GM21367 (cell line): ENCODE data around the gene HOXA2.

Source experiments
- ATAC-seq: cut with Tn5 transposase; IDR thresholded peaks from one replicate; pipeline ENCODE4 v1.9.1; 2021; ENCODE audit not compliant: unreplicated experiment

The HOXA2 gene

DNA sequence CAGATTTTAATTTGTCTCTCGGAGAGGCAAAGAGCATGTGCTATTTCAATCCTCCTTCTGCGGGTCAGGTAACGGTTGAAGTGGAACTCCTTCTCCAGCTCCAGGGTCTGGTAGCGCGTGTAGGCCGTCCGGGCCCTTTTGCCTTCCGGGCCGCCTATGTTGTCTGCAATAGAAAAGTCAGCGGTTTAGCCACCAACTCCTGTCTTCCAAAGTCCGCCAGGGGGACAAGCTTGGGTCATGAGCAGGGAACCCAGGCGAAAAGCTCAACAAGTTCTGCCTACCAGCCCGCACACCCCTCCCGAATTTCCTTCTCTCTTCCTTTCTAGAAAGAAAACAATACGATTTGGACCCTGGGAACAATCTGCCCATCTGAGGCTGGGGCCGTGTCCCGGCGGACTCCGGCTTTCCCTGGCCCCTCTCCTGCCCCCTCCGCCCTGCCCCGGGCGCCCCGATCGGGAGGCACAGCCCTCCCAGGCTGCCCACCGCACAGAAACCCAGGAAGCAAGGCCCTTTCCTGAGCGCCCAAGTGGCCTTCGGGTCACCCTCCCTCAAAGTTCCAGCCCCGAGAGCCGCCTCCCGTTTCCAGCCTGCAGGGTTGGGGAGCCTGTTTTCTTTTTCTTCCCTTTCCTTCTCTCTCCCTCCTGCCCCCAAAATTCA lies 39.6 kb upstream of the HOXA2 start:
- ATAC-seq, result no peak

DNA sequence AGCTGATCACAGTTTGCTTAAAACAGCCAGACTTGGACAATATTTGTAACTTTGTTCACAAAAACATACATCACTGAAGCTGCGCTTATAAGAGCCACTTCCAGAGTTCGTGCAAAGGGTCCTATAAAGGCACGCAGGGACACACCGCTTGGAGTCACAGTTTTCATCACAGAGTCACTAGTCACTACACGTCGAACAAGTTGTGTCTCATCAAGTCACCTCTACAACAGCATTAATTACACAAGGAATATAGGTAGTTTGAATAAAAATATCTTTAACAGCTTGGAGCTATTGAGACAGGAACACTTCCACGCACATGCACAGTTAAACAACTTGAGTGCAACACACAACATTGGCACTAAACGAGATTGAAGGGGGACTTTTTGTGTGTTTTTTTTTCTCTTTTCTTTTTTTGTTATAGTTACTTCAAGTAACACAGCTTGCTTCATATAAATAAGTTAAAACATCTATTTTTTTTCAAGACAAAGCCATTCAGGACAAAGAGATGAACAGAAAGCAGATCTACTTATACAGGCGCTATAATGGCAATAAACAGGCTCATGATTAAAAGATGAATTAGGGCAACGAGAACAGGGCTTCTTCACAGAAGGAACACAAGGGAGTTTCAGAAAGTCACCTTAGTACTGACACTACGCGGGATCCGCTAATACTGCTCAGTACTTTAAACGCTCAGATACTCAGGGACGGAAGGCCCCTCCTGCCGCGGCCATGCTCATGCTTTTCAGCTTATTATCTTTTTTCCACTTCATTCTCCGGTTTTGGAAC lies 38.8 kb upstream of the HOXA2 start:
- ATAC-seq, result no peak

DNA sequence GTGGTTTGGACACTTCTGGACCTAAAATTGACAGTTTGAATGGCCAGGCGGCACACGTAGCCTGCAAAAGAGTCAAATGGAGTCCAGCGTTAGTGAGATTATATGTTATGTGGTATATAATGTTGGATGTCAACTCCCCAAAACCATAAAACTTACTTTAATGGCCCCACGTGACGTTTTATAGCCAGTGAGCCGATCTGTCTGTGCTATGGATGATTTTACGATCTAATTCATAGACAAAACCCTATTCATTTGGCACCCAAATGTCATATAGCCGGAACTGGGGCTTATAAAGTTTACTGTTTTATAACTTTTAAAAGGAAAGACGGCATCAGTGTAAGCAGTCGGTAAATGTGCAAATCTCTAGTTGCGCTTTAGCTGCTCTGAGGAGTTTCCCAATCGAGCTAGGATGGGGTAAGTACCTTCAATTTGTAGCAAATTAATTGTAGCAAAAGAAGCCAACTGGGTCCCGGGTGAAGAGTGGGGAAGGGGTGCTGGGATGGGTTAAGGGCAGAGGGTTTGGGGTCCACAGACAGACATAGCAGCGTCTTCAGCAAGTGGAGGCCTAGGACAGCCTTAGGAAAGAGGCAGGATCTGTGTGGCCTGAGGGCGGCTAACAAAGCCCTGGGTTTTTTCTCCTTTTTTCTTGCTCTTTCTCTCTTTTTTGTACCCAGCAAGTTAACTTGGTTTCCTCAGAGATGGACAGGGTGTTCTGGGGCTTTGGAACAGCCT lies 37.8 kb upstream of the HOXA2 start:
- ATAC-seq, result no peak

DNA sequence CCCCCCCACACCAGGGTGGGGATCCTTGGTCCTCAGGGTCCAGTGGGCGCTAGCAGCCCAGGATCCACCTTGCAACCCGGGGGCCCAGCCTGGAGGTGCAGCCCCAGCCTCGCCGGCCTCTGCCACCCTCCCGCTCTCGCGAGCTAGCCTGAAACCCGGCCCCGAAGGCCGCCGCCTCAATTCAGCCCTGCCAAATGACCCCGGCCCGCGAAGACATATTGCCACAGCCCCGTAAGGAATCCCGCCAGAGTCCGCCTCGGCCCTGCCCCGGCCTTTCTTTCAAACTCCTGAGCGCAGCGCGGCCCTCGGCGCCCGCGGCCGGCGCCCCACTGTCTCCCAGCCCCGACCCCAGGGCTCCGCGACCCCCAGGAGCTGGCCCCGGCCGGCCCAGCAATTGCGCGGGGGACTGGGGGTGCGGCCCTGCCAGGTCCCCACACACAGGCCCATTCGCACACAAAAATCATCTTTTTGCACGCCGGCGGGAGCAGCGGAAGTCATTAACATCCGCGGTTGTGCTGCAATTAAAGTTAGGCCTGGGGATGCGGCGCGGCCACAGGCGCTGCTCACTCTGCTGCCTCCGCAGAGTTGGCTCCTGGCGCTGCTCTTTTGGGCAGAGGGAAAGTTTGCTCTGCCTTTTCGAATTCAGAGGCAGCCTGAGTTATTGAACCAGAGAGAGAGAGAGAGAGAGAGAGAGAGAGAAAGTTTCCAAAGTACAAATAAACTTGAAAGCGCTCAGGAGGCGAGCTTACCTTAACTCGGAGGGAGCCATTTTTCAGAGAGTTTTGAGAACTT lies 37.0 kb upstream of the HOXA2 start:
- ATAC-seq, result no peak

DNA sequence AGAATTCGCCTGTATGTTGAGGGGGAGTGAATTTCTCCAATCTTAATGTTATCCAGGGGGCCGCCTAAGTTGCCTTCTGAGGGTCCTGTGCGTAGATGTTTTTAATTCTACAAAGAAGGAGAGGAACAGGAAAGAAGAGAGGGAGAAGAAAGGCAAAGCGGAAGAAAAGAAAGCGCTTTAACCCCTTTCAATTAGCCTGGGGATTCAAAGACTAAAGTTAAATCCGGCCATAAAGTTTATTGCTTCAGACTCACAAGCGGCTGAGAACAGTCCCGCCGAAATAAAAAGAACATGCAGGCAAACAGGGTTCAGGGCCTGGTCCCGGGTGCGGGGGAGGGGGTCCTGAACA lies 36.5 kb upstream of the HOXA2 start:
- no peak for ATAC-seq

GRCh38 chr7:27138472-27138871 lies 36.0 kb upstream of the HOXA2 start:
- no peak for ATAC-seq

- ATAC-seq, result no peak
These were observed 35.3 kb upstream of the HOXA2 start for GRCh38 chr7:27137640-27138315.

DNA sequence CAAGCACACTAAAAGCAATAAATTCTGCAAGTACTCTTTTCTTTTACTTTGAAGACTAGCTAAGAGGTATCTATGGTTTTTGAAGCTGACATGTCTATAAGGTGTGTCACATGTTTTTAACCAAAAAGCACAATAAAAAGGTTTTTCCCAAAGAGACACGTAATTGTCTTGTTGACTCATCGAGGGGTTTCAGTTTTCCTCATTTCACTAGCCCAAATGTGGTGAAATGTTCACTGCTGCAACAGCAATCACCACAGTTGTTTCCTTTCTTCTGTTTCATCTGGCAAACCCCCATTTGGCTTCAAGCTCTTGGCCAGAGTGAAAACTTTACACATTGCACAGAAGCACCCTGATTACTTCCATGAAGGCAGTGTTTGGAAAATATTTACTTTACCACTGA lies 31.9 kb upstream of the HOXA2 start:
- ATAC-seq, result peak; percentile 51

DNA sequence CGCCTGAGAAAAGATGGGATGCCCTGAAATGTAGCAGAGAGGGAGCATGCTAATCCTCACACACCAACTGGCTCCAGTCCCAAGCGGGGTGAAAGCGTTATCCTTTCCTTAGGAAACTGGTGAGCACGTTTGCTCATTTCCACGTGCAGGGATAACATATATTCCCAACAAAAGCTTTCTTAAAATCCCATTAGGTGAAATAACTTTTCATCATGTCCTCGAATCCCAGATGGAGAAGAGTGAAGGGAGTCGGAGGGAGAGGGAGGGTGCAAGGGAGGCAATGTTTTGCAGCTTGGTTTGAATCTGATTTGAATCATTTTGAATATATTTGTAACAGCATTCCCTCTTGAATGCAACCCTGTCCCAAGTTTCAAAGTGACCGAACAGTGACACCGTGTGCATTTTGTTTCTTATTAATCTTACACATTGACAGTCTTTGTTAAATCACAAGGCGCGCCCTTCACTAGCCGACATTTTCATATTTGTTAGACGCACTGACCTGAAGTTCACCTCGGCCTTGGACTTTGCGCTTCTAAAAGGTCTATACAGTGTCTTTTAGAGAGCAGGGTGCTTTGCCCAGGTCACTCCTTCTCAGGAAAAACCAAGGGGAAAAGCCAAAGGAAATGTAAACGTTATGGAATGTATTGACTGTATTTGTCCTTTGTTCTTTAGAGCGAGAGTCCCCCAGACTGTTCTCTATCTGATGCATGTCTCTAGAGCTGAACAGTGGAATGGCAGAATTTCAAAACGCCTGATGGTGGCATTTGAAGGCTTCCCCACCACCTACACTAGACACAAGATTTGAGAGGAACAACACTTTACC lies 31.1 kb upstream of the HOXA2 start:
- ATAC-seq, result no peak

- ATAC-seq, result no peak
These were observed 30.5 kb upstream of the HOXA2 start for GRCh38 chr7:27132978-27133377.

DNA sequence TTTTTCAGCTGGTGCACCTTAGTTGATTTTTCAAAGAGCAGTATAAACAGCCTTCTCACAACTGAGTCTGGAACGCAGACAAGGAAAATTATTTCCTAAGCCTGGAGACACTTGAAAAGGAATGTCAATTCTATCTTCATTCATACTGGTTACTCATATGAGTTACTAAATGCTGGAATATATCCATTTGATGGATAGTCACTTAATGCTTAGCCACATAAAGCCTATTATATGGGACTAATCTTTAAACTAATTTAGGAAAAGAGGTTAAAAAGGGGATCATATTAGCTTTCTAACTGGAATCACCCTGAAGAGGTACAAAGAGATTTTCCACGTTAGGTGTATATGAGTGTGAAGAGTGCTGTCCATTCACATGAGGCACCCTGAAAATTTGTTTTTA lies 29.7 kb upstream of the HOXA2 start:
- ATAC-seq, result no peak

DNA sequence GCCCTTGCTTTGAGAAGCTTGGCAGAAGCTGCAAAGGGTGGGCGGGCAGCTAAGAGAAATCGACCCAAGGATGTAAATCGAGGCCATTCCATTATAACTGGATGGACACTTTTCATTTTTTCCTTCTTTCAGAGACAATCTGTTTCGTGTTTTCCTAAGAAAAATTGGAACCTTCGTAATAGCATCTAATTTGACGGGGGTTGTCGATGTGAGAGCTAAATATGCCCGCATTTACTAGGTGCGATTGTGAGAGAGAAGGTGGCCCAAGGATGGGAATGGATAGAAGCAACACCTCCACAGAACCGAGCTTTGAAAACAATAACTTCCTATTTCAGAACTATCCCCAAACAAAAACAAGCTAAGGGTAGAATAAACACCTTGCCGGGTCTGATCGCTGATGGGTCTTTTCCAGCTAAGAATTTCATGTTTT lies 28.9 kb upstream of the HOXA2 start:
- ATAC-seq, result no peak

DNA sequence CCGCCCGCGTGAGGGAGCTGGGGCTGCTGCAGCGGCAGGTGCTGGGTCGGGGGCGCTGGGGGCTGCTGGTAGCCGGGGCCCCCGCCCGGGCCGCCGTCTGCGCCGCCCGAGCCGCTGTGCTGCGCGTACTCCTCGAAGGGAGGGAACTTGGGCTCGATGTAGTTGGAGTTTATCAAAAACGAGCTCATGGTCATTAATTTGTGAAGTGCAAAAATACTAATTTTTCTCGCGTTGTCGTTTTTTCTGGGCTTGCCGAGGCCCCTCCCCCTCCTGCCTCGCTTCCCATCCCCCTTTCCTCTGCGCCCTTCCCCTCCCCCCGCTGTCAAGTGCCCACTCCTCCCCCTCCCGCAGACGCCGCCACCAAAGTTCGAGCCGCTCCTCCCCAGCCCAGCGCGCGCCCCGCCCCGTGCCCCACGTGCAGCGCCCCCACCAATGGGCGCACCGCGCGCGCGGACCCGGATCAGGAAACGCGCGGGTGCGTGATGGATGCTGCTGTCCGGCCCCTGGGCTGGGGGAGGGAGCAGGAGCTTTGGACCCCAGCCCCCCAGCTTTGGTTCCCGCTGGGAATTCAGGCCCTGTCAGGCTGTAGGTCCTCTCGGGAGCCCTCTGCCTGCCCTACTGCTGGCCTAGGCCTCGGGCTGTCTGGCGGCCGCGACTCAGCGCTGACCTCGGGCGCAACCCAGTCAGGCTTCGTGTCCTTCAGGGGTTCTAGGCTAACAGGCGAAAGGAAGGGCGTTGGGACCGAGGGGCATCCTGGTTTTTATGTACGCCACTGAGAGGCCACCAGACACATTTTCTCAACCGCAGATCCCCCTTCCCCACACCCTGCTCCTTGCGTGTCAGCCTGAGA lies 28.3 kb upstream of the HOXA2 start, which contains the start of gene HOXA4:
Gene HOXA4, minus strand, starts transcription at position 218 of the 850 bp plus-strand sequence. Its CDS starts 24 bp downstream, at position 194.
- ATAC-seq, result no peak

DNA sequence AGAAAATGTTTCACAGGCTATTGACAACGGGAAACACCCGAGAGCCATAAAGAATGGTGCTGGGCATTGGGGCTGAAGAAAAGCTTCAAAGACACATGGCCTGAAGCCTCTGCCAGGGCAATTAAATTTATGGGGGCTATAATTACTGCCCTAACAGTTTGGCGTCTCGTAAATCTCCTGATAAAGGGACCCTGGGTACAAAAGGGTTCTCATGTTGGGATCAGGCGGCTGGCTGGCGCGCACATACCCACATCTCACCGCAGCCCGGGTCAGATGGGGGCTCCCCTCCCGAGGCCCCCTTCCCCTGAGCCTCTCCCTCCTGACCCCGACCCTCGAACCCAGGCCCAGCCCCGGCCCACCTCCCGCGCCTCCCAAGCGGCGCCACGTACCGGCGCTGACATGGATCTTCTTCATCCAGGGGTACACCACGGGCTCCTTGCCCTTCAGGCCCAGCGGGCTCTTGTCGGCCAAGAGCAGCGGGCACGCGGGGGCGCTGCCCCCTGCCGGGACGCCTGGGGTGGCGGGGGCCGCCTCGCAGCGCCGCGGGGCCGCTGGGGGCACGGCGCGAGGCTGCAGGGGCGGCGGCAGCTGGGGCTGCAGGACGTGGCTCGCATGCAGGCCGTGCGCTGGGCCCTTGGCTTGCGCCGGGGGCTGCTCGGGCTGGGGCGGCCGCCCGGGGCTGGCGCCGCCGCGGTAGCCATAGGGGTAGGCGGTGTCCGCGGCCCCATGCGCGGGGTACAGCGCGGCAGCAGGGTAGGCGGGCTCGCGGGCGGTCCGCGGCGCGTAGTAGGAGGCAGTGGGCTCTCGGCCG lies 27.5 kb upstream of the HOXA2 start:
- ATAC-seq, result no peak

DNA sequence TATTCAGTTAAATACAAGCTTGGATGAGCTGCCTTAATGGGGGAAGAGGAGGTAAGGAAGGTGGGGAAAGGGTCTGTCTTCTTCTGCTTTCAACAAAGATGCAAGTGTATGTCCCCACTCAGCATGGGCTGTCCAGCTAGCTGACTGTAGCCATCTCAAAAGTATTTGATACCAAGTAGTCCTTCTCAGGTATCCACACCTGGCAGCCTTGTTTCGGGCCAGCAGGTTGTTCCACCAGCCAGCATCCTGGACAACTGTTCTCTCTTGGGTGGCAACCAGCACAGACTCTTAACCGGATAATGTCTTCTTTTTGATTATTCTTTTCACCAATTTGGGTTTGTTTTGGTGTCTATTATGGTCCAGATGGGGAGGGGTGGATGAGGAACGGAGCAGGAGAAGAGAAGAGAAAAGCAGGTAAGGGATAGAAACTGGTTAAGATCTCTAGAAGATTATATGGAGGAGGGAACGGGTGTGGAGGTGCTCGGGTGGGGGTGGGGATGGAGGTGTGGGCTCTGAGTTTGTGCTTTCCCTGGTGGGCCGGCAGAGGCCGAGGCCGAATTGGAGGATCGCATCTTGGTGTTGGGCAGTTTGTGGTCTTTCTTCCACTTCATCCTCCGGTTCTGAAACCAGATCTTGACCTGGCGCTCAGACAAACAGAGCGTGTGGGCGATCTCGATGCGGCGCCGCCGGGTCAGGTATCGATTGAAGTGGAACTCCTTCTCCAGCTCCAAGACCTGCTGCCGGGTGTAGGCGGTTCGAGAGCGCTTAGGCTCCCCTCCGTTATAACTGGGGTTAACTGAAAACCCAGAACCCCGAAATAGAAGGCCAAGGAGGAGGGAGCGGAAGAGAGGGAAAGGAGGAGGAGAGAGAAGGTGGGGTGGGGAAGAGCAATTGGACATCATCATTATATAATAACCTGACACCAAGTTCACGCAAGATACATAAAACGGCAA lies 26.6 kb upstream of the HOXA2 start:
- ATAC-seq, result no peak

DNA sequence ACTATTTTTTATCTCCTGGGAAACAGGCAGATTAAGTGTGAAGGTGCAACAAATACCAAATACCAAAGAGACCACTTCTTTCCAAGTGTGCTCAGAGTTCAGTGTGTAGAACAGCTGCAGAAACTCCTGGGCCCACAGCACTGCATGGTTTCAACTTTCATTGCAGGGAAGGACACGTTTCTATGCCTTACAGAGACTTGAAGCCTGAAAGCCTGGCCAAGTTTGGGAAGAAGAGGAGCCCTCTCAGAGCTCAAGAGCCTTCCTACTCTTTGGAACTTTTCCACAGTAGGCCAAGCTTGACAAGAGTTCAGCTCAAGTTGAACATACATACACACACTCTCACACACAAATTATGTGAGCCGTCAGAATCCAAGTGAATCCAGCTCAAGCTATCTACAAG lies 25.6 kb upstream of the HOXA2 start:
- no peak for ATAC-seq
